Measurements from ENCODE around the gene ERBB4.

GRCh38 chr2:212156088-212156487 is 382.5 kb downstream of the ERBB4 start:
- TF ChIP-seq GATA2 (IDR thresholded peaks at IDR 0.05; ENCODE audit: low read depth, low read length) (no peak), GATA3 (IDR thresholded peaks at IDR 0.05; ENCODE audit: low read depth, low read length) (no peak)

Data from SH-SY5Y (cell line).